OCI-LY1 (cell line): ENCODE results near the gene OR13C8.
"Not testable (repeated sequence)": the region's sequence is repeated elsewhere in the genome, so short reads cannot be mapped to it uniquely, and the experiment has no call there.

Experiments
- CTCF ChIP-seq: fragments of 200-600 bp; sonication (generic), shearing (Covaris generic); IDR thresholded peaks from 2 replicates; pipeline ENCODE4 v1.5.1; 2017; ENCODE audit warnings: mild to moderate bottlenecking, antibody characterized with exemption, low read length, moderate library complexity, mixed read lengths
- EZH2 ChIP-seq: fragments of 200-600 bp; sonication (generic), shearing (Covaris generic); IDR thresholded peaks from 2 replicates; pipeline ENCODE4 v1.8.0; 2017; ENCODE audit warnings: borderline replicate concordance, mixed run types, mild to moderate bottlenecking, antibody characterized with exemption, low read length, moderate library complexity, mixed read lengths

- not testable (repeated sequence) for TF ChIP-seq CTCF, EZH2
Observed at GRCh38 chr9:104605527-104605926, 36.6 kb downstream of the OR13C8 start, which contains the start of gene OR13C2.
